SH-SY5Y (cell line): ENCODE results near the gene SLC25A22.

Experiments used
- GATA2 ChIP-seq: IDR thresholded peaks from 2 replicates; pipeline ENCODE4 v1.6.1; 2011; ENCODE audit warnings: mild to moderate bottlenecking, low read depth, low read length
- GATA3 ChIP-seq: IDR thresholded peaks from 2 replicates; pipeline ENCODE4 v1.6.1; 2011; ENCODE audit warnings: low read depth, mild to moderate bottlenecking, low read length, moderate library complexity

Gene SLC25A22

DNA sequence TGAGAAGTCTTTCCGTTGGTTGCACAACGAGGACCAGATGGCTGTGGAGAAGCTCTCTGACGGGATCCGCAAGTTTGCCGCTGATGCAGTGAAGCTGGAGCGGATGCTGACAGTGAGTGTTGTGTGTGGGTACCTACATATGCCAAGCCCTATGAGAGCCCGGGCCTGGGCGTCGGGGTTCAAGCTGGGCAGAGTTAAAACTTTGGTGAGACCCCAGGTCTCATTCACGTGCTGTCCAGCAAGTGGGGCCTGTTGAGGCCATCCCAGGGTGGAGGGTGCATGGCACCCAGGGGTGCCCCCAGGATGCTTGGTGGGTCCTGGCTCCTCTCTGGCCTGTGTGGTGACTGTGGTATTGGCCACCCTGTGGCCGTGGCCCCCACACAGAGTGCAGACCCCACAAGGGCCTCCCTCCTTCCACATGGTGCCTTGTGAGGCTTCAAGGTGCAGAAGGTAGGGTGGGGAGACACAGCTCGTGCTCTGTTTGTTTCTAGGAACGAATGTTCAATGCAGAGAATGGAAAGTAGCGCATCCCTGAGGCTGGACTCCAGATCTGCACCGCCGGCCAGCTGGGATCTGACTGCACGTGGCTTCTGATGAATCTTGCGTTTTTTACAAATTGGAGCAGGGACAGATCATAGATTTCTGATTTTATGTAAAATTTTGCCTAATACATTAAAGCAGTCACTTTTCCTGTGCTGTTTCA is 33.6 kb downstream of the SLC25A22 start:
- TF ChIP-seq GATA2 (no peak), GATA3 (no peak)

DNA sequence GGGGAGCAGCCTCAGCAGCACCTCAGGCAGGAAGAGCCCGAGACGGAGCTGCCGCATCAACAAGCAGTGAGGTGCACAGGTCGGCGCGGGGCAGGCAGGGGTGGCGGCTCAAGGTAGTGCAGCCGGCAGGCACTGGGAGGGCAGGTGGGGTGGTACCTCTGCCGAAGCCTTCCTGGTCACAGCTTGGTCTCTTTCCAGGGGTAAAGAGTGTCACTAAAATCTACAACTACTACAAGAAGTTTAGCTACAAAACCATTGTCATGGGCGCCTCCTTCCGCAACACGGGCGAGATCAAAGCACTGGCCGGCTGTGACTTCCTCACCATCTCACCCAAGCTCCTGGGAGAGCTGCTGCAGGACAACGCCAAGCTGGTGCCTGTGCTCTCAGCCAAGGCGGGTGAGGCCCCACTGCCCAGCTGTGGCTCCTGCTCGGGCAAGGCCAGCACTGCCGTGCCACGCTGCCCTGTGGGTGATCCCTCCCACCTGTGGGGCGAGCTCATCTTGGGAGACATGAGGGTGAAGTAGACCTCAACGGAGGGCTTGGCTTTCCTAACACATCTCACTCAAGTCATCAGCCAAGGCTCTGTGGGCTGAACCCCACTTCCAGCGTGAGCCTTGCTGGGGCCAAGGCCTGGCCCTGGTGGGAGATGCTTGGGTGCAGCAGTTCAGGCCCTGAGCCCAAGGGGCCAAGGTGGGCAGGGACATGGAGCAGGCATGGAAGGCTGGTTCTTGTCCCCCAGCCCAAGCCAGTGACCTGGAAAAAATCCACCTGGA is 34.3 kb downstream of the SLC25A22 start:
- TF ChIP-seq GATA2 (no peak), GATA3 (no peak)

DNA sequence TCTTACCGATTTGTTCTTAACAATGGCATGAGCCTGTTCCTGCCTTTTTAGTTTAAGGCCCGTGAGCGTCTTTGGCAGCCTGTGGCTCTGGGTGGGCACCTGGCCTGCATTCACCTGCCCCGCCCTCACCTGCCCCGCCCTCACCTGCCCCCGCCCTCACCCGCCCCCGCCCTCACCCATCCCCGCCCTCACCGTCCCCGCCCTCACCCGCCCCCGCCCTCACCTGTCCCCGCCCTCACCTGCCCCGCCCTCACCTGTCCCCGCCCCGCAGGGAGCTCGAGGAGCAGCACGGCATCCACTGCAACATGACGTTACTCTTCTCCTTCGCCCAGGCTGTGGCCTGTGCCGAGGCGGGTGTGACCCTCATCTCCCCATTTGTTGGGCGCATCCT is 35.0 kb downstream of the SLC25A22 start:
- no peak for TF ChIP-seq GATA2
- TF ChIP-seq GATA3 = no peak

DNA sequence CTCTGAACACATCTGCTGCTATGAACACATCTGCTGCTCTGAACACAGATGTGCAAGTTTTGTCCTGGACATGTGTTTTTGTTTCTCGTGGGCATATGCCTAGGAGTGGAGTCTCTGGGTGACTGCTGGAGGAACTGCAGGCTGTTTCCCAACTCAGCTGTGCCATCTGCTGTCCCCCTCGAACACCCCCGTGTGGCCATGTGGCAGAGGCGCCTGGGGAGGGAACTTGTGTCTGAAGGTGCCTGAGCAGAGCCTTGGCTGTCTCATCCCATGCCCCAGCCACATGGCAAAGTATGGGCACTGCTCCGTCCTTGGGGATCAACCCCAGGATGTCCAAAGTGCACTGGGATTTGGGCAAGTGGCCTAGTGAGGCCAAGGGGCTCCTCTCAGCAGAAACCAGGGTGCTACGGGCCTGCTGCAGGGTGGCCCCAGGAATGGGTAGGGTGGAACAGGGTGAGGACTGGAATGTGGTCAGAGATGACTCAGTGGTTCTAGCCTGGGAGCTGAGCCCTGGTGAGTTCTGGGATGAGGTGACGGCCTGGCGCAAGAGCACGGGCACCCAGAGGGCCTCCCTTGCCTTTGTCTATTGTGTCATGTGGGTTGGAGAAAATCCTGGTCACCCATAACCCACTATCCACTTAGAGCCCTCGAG is 35.5 kb downstream of the SLC25A22 start:
- TF ChIP-seq GATA2 (no peak), GATA3 (no peak)

GRCh38 chr11:761526-762108 is 36.5 kb downstream of the SLC25A22 start:
- TF ChIP-seq GATA2 (no peak), GATA3 (no peak)

DNA sequence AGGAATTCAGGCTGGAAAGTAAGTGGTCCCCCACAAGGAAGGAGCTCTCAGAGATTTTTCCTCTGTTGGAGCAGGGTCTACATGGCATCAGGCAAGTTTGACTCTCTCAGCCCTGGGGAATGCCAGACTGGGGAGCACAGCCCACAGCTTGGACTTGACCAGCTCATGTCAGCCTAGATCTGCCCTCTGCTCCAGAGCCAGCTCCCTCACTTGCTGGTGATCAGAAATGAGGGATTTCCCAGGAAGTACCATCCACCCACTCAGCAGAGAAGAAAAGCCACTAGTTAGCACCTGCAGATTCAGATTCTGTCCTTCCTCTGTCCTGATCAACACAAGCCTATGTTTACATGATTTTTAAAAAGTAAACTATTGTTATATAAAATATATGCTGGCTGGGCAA is 37.8 kb downstream of the SLC25A22 start:
- TF ChIP-seq GATA2 = no peak
- TF ChIP-seq GATA3 = no peak

DNA sequence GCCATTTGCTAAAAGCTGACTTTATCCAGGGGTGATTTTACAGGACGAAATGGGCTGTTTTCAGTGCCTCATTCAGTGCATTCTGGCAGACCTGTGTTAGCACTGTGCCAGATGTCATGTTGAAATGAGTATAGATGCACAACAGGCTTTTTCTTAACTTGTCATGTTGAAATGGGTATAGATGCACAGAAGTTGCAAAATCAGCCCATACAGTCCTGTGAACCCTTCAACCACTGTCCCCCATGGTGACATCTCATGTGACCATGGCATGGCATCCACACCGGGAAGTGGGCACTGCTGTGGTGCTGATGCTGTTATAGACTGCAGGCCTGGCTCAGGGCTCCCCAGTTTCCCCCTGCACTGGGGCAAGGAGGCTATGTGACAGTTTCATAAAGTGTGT is 48.4 kb downstream of the SLC25A22 start:
- TF ChIP-seq GATA3 = no peak
- no peak for TF ChIP-seq GATA2

DNA sequence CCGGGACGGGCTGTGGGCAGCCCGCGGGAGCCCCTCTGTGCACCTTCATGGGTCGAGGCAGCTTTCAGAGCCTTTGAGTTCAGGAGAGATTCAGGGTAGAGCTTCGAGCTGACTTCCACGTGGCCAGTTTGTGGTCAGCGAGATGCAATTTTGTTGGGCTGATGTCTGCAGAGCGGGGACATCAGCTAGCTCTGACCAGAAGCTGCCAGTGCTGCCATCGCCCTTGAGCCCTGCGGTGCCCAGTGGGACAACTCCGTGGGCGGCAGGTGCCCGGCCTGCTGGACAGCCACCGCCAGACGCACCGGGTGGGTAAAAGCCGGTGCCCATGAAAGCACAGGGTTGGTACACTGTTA is 50.1 kb downstream of the SLC25A22 start:
- no peak for TF ChIP-seq GATA3
- TF ChIP-seq GATA2 = no peak

DNA sequence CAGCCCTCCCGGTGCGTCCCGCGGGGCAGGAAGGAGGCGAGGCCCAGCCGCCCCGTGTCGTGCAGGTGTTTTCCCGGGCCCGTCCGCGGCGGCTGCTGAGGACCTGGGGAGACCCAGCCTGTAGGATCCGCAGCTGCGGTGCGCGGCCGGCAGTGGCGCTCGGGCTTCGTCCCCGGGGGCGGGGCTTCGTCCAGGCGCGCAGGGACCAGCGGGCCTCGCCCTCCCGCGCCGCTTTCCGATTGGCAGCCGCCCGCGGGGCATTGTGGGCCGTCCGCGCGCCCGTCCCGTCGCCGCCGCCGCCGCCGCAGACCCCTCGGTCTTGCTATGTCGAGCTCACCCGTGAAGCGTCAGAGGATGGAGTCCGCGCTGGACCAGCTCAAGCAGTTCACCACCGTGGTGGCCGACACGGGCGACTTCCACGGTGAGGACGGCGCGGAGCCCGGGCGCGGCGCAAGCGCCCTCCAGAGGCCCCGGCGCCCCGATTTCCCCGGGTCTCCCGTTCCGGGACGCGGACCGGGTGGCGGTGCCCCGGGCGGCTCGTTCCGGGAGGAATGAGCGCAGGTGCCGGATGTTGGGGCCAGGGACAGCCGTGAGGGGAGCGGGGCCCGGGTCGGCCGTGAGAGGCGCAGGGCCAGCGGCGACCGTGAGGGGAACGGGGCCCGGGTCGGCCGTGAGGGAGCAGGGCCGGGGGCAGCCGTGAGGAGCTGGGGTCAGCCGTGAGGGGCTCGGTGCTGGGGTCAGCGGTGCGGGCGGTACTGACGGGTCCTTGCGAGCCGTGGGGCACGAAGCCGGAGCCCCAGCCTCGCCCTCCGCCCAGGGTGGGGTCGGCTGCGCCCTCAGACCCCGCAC is 50.7 kb downstream of the SLC25A22 start, which contains the start of gene TALDO1:
TSS of gene TALDO1 (plus strand) at position 307 of the 849 bp plus-strand sequence. CDS start at position 325, 18 bp downstream.
- TF ChIP-seq GATA3 (no peak), GATA2 (no peak)

DNA sequence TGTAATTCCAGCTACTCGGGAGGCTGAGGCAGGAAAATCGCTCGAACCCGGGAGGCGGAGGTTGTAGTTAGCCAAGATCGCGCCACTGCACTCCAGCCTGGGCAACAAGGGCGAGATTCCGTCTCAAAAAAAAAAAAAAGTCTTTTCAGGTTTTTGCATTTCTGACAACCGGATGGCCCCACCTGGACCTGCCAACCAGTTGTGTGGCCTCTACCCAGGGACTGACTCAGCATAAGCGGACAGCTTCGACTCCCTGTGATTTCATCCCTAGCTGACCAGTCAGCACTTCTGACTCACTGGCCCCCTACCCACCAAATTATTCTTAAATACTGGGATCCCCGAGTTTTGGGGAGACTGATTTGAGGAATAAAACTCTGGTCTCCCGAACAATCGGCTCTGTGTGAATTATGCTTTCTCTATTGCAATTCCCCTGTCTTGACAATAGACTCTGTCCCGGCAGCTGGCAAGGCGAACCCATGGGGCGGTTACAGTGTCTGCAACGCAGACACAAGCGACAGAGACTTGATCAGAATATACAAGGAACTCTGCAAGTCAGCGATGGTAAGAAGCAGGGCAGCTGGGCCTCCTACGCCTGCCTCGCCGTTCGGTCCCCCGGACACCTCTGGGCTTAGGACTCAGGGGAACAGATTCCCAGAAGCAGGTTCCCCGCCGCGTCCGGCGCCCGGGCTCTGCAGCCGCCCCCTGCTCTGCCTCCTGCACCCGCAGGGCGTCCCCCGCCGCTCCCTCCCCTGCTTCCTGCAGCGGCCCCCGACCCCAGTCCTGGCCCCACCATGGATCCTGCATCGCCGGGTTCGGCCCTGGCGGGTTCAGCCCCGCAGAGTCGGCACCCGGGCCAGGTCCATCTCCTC is 51.6 kb downstream of the SLC25A22 start:
- TF ChIP-seq GATA2 = no peak
- TF ChIP-seq GATA3 = no peak

DNA sequence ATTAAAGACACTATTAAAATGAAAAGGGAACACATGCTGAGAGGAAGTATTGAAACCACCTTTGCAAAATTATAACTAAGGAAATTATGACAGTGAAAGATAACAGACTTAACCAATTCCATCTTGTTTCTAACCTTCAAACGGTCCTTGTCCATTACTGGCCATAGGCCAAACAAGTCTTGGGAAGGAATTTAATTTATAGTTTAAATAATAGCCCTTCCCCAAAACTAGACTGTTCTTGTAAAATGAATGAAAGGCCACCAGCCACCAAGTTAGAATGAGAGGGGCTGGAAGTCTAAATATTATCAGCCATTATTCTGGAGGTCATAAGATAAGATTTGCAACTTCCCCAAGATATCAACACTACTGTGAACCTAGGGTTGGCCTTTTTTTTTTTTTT is 52.7 kb downstream of the SLC25A22 start:
- no peak for TF ChIP-seq GATA2
- no peak for TF ChIP-seq GATA3

DNA sequence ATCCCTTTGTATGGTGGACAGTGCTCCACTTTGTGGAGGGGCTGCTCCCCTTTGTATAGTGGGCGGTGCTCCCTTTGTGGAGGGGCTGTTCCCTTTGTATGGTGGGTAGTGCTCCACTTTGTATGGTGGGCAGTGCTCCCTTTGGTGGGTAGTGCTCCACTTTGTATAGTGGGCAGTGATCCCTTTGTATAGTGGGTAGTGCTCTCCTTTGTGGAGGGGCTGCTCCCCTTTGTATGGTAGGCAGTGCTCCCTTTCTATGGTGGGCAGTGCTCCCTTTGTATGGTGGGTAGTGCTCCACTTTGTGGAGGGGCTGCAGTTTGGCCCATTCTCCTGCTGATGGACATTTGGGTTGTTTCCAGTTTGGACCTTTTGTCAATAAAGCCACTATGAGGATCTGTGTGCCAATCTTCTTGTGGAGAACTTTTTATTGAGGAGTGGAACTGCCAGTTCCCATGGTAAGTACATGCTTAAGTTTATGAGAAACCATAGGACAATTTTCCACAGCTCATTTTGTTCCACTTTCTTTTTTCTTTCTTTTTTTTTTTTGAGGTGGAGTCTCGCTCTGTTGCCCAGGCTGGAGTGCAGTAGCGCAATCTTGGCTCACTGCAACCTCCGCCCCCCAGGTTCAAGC is 55.4 kb downstream of the SLC25A22 start:
- TF ChIP-seq GATA3 = no peak
- no peak for TF ChIP-seq GATA2
